Measurements from ENCODE around the gene PNPLA3.
A peak's percentile ranks its signal among the peaks of the same experiment; 100 is the strongest.

PNPLA3 gene, protein sequence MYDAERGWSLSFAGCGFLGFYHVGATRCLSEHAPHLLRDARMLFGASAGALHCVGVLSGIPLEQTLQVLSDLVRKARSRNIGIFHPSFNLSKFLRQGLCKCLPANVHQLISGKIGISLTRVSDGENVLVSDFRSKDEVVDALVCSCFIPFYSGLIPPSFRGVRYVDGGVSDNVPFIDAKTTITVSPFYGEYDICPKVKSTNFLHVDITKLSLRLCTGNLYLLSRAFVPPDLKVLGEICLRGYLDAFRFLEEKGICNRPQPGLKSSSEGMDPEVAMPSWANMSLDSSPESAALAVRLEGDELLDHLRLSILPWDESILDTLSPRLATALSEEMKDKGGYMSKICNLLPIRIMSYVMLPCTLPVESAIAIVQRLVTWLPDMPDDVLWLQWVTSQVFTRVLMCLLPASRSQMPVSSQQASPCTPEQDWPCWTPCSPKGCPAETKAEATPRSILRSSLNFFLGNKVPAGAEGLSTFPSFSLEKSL

DNA sequence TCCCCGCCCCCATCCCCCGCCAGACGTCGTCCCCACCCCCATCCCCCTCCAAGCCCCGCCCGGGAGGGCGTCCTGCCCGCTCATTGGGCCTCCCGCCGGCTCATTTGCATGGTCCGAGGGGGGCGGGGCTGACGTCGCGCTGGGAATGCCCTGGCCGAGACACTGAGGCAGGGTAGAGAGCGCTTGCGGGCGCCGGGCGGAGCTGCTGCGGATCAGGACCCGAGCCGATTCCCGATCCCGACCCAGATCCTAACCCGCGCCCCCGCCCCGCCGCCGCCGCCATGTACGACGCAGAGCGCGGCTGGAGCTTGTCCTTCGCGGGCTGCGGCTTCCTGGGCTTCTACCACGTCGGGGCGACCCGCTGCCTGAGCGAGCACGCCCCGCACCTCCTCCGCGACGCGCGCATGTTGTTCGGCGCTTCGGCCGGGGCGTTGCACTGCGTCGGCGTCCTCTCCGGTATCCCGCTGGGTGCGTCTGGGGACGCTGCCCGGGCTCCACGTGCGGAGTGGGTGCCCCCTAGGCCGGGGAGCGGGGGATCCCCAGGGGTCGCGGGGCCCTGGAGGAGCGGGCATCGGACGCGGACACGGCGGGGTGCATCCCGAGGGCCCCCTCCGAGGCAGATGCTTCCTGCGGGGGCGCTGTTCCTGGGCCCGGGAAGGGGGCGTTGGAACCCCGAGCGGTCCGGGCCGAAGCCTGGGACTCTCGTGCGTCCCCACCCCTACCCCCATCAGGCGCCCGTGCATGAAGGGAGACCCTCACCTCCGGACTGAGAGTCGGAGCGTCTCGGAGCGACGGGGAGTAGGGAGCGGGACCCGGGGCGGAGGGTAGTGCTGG, at the start of gene PNPLA3:
Gene PNPLA3, plus strand, starts transcription at position 175 of the 834 bp plus-strand sequence. Its CDS starts 107 bp downstream, at position 282.
- intact Hi-C loops (cut with DNase I) = no loop called here

GRCh38 chr22:43876866-43877509, 46.6 kb upstream of the PNPLA3 start:
- DNase-seq = peak in 2 of 10 donors; percentile 1 to 59
- intact Hi-C loops (cut with DNase I) = no loop called here

More for the DNA sequence above, at the start of gene PNPLA3:
- DNase-seq = peak; percentile 83 to 98 (median 94)

DNA sequence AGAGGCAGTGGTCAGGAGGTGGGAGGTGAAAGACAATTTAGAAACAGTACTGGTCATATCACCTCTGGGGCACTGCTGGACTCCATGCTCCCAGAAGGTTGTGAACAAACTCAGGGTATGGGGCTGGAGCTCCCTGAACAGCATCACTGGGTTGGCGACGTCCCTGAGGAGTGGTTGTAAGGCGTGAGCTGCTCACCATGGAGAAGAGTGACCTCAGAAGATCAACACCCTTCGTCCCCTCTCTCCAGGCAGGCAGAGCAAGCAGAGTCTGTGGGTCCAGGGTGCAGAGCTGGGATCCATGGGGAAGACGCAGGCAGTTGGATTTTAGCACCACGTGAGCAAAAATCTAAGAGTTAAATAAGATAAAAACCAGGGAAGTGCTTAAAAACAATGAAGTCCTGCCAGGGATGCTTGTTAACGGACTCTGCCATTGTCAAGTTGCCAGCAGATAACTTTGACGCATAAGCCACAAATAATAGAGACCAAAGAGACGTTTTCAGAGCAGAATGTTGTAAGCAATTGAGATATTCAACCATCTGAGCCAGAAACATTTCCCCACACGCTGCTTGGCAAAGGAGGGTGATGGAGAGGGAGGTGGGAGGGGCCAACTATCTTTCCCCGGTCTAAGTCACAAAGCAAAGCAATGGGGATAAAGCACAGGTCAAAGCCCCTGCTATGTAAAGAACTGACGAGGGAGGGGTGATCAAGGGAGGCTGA, 45.4 kb upstream of the PNPLA3 start:
- intact Hi-C loops (cut with DNase I) = no loop called here
- peak in 2 of 10 donors; percentile 48 to 53 for DNase-seq

- intact Hi-C loops (cut with DNase I) = no loop called here
- DNase-seq = peak in 4 of 10 donors; percentile 6 to 62 (median 45)
These were observed 44.6 kb upstream of the PNPLA3 start for GRCh38 chr22:43878831-43879550.

- intact Hi-C loops (cut with DNase I) = no loop called here
These were observed 43.6 kb upstream of the PNPLA3 start for GRCh38 chr22:43879901-43880540.

GRCh38 chr22:43880541-43880991, 43.0 kb upstream of the PNPLA3 start:
- peak in 4 of 10 donors; percentile 1 to 74 (median 31) for DNase-seq
- intact Hi-C loops (cut with DNase I) = no loop called here

More at GRCh38 chr22:43879901-43880540, 43.6 kb upstream of the PNPLA3 start:
- DNase-seq = peak in 3 of 10 donors; percentile 2 to 75 (median 56)

GRCh38 chr22:43881091-43882061, 42.2 kb upstream of the PNPLA3 start:
- peak in 5 of 10 donors; percentile 6 to 76 (median 39) for DNase-seq
- intact Hi-C loops (cut with DNase I) = no loop called here

- intact Hi-C loops (cut with DNase I) = no loop called here
- peak in 4 of 10 donors; percentile 18 to 67 (median 41) for DNase-seq
These were observed 41.4 kb upstream of the PNPLA3 start for GRCh38 chr22:43882122-43882767.

GRCh38 chr22:43883012-43883661, 40.5 kb upstream of the PNPLA3 start:
- intact Hi-C loops (cut with DNase I) = no loop called here
- peak in 5 of 10 donors; percentile 9 to 78 (median 52) for DNase-seq

DNA sequence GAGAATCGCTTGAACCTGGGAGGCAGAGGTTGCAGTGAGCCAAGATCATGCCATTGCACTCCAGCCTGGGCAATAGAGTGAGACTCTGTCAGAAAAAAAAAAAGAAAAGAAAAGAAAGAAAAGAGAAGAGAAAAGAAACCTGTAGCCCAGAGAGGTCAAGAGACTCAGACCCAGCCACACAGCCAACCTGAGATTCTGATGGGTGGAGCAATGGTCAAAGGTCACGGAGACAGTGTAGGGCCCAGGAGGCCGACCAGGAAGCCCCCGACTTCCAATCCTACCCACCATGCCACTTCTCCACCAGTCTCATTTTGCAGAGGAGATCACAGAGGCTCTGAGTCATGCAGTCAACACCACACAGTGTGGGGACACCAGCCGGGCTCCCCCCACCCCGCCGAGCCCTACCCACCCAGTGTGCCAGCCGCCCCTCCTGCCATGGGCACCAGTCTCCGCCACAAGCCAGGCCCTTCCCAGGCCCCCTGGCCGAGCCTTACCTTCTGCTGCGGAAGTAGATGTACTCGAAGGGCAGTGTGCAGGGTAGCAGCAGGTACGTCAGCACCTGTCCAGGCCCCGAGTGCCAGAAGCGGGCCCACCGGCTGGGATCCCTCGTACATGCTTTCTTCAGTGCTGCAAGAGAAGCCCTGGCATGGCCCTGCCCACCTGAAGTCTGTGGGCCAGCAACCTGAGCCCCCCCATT, 39.7 kb upstream of the PNPLA3 start:
- intact Hi-C loops (cut with DNase I) = no loop called here
- DNase-seq = peak in 5 of 10 donors; percentile 4 to 80 (median 39)

- peak; percentile 36 to 94 (median 72) for DNase-seq
- intact Hi-C loops (cut with DNase I) = no loop called here
These were observed 38.8 kb upstream of the PNPLA3 start for GRCh38 chr22:43884600-43885318.

- intact Hi-C loops (cut with DNase I) = no loop called here
These were observed 38.3 kb upstream of the PNPLA3 start for GRCh38 chr22:43885319-43885671.

DNA sequence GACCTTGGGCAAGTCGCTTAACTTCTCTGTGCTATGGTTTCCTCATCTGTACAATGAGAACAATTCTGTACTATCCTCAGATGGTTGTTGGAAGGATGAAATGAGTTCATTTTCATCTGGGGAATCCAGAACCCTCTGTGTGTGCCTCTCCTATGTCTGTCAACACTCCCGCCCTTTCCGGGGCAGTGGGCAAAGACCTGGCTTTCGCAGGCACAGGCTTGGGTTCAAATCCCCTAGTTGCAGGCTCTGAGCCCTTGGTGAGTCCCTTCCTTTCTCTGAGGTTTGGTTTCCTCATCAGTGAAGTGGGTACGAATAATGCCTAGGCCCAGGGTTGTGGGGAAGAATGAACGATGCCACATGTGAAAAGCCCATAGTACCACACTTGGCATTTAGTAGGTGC, 37.8 kb upstream of the PNPLA3 start:
- intact Hi-C loops (cut with DNase I) = no loop called here
- peak in 1 of 10 donors; percentile 57 for DNase-seq

More at GRCh38 chr22:43885319-43885671, 38.3 kb upstream of the PNPLA3 start:
- DNase-seq = peak in 2 of 10 donors; percentile 59 to 69

- intact Hi-C loops (cut with DNase I) = no loop called here
These were observed 37.4 kb upstream of the PNPLA3 start for GRCh38 chr22:43886231-43886630.

GRCh38 chr22:43887391-43887790, 36.2 kb upstream of the PNPLA3 start:
- intact Hi-C loops (cut with DNase I) = no loop called here
- peak in 3 of 10 donors; percentile 19 to 49 (median 35) for DNase-seq

More at GRCh38 chr22:43886231-43886630, 37.4 kb upstream of the PNPLA3 start:
- peak in 4 of 10 donors; percentile 10 to 60 (median 30) for DNase-seq
